Liver (tissue), 9 donors: ENCODE measurements around the gene PLEKHA7. TPM values are rescaled to one million over a fixed set of nuclear protein-coding genes. Genes with fewer than 3 reads are reported as not detected.

Source experiments
- DNase-seq: peaks from one replicate; pipeline ENCODE4 v3.0.0-alpha.2; 2017; ENCODE audit warnings: low spot score
- H3K27ac ChIP-seq, 2 donors: one replicate each; pipeline ENCODE4 v1.7.0; 2013; ENCODE audit warnings: inconsistent platforms in 2 of 2, low read length in 2 of 2, control low read depth in 1 of 2, low read depth in 1 of 2, mild to moderate bottlenecking in 1 of 2
- H3K27me3 ChIP-seq, 4 donors: one replicate each; pipeline versions ENCODE4 v1.6.1 to v1.7.0; 2013; ENCODE audit warnings: low read length in 3 of 4, inconsistent platforms in 1 of 4, mild to moderate bottlenecking in 1 of 4, moderate library complexity in 1 of 4; ENCODE audit not compliant: control insufficient read depth in 4 of 4, insufficient read depth in 4 of 4
- H3K36me3 ChIP-seq, 4 donors: one replicate each; pipeline versions ENCODE4 v1.6.1 to v1.7.0; 2013; ENCODE audit warnings: low read length in 3 of 4, mild to moderate bottlenecking in 3 of 4, low read depth in 1 of 4, moderate library complexity in 1 of 4; ENCODE audit not compliant: control insufficient read depth in 4 of 4, insufficient read depth in 3 of 4
- H3K4me1 ChIP-seq, 4 donors: one replicate each; pipeline versions ENCODE4 v1.6.1 to v1.7.0; 2013; ENCODE audit warnings: low read length in 3 of 4, mild to moderate bottlenecking in 3 of 4, moderate library complexity in 1 of 4; ENCODE audit not compliant: control insufficient read depth in 4 of 4, insufficient read depth in 4 of 4
- H3K4me3 ChIP-seq, 3 donors: one replicate each; pipeline versions ENCODE4 v1.6.1 to v1.7.0; 2013; ENCODE audit warnings: low read length in 3 of 3, control low read depth in 1 of 3, low read depth in 1 of 3, mild to moderate bottlenecking in 1 of 3
- H3K9ac ChIP-seq, 2 donors: one replicate each; pipeline ENCODE4 v1.7.0; 2013; ENCODE audit warnings: low read length in 2 of 2, mild to moderate bottlenecking in 2 of 2, moderate library complexity in 2 of 2, control low read depth in 1 of 2, low read depth in 1 of 2
- H3K9me3 ChIP-seq, 4 donors: one replicate each; pipeline versions ENCODE4 v1.6.1 to v1.7.0; 2013; ENCODE audit warnings: low read length in 3 of 4; ENCODE audit not compliant: control insufficient read depth in 4 of 4
- ATF3 ChIP-seq: IDR thresholded peaks from 2 replicates; pipeline ENCODE4 v1.6.1; 2016; ENCODE audit warnings: antibody characterized with exemption
- CTCF ChIP-seq: fragments of 150-350 bp; IDR thresholded peaks from 2 replicates; pipeline ENCODE4 v1.5.1; 2017; ENCODE audit warnings: improper control_type of control experiment, low read depth, low read length; ENCODE audit not compliant: missing input control
- EGR1 ChIP-seq, 2 donors: IDR thresholded peaks; 2 replicates each; pipeline ENCODE4 v1.6.1; 2016 to 2018; ENCODE audit warnings: antibody characterized with exemption in 2 of 2, low read depth in 2 of 2
- FOXA1 ChIP-seq: IDR thresholded peaks from 2 replicates; pipeline ENCODE4 v1.6.1; 2016; ENCODE audit warnings: antibody characterized with exemption
- FOXA2 ChIP-seq: IDR thresholded peaks from 2 replicates; pipeline ENCODE4 v1.6.1; 2016; ENCODE audit warnings: antibody characterized with exemption
- GABPA ChIP-seq, 2 donors: IDR thresholded peaks in 1 of 2; conservative IDR thresholded peaks in 1 of 2; 2 replicates each; pipeline ENCODE4 v1.6.1; 2016; ENCODE audit warnings: antibody characterized with exemption in 2 of 2, mild to moderate bottlenecking in 1 of 2, moderate library complexity in 1 of 2
- HNF4A ChIP-seq, 2 donors: conservative IDR thresholded peaks; 2 replicates each; pipeline ENCODE4 v1.6.1; 2016; ENCODE audit warnings: antibody characterized with exemption in 2 of 2, mild to moderate bottlenecking in 2 of 2
- HNF4G ChIP-seq: IDR thresholded peaks from 2 replicates; pipeline ENCODE4 v1.6.1; 2016; ENCODE audit warnings: antibody characterized with exemption
- JUND ChIP-seq, 2 donors: IDR thresholded peaks; 2 replicates each; pipeline ENCODE4 v1.6.1; 2016; ENCODE audit warnings: antibody characterized with exemption in 2 of 2
- MAX ChIP-seq: IDR thresholded peaks from 2 replicates; pipeline ENCODE4 v1.6.1; 2016; ENCODE audit warnings: antibody characterized with exemption
- NR2F2 ChIP-seq: IDR thresholded peaks from 2 replicates; pipeline ENCODE4 v1.6.1; 2016; ENCODE audit warnings: antibody characterized with exemption
- RAD21 ChIP-seq, 2 donors: IDR thresholded peaks; 2 replicates each; pipeline ENCODE4 v1.6.1; 2016; ENCODE audit warnings: antibody characterized with exemption in 2 of 2, mild to moderate bottlenecking in 2 of 2
- REST ChIP-seq: IDR thresholded peaks from 2 replicates; pipeline ENCODE4 v1.6.1; 2016; ENCODE audit warnings: antibody characterized with exemption, mild to moderate bottlenecking
- RXRA ChIP-seq, 2 donors: IDR thresholded peaks; 2 replicates each; pipeline ENCODE4 v1.6.1; 2017 to 2018; ENCODE audit warnings: antibody characterized with exemption in 2 of 2, mild to moderate bottlenecking in 1 of 2
- SP1 ChIP-seq: IDR thresholded peaks from 2 replicates; pipeline ENCODE4 v1.6.1; 2018; ENCODE audit warnings: antibody characterized with exemption, mild to moderate bottlenecking
- TAF1 ChIP-seq: conservative IDR thresholded peaks from 2 replicates; pipeline ENCODE4 v1.6.1; 2016; ENCODE audit warnings: antibody characterized with exemption, mild to moderate bottlenecking
- YY1 ChIP-seq: IDR thresholded peaks from 2 replicates; pipeline ENCODE4 v1.6.1; 2016; ENCODE audit warnings: antibody characterized with exemption, mild to moderate bottlenecking
- ZBTB33 ChIP-seq: IDR thresholded peaks from 2 replicates; pipeline ENCODE4 v1.6.1; 2016; ENCODE audit warnings: antibody characterized with exemption
- WGBS: extraction: QIAGEN DNeasy Blood & Tissue Kit; methylation state at CpG from one replicate; pipeline ENCODE4 v1.1.7; 2013; 5-methylcytosine and 5-hydroxymethylcytosine counted together
- polyA plus RNA-seq, 2 donors: library from polyadenylated mRNA; stranded (reverse) in 1 of 2; unstranded in 1 of 2; fragments of 200-250 nt in 1 of 2; fragments of >200 nt in 1 of 2; fragmentation: Nextera tagmentation in 1 of 2; extraction: Ambion mirVana in 1 of 2; gene quantifications; one replicate each; pipeline versions ENCODE4 v1.2.1 to v1.2.3, GENCODE V29; 2013 to 2015
- total RNA-seq, 2 donors: library from RNA; depleted of rRNA; stranded (reverse); fragments of >200 nt; gene quantifications; one replicate each; pipeline ENCODE4 v1.2.3, GENCODE V29; 2014
- donor health status: healthy.
- donor health status: healthy.
- donor health status: healthy.
- donor health status: healthy.
- donor health status: healthy.

The PLEKHA7 gene
- total and polyA plus RNA-seq, 4 donors = 6.1 to 28.8 (median 8.5) TPM

GRCh38 chr11:16911658-16912057 is 102.6 kb downstream of the PLEKHA7 start:
- H3K27me3 ChIP-seq = no peaks in the 10 kb centered on the region
- no peaks in the 10 kb centered on the region for H3K9me3 ChIP-seq
- H3K9ac ChIP-seq = no peak overlapping the region
- no peaks in the 10 kb centered on the region for H3K36me3 ChIP-seq
- peaks cover 0 to 3% (median 0%) of the 10 kb centered on the region in 4 donors for H3K4me1 ChIP-seq
- no peak overlapping the region for H3K4me3 ChIP-seq
- H3K27ac ChIP-seq = no peak overlapping the region
- TF ChIP-seq EGR1 (IDR thresholded peaks at IDR 0.05; ENCODE audit: low read depth in 2 of 2) (no peak), ATF3 (no peak), ZBTB33 (no peak), NR2F2 (no peak), FOXA2 (no peak), CTCF (no peak), YY1 (no peak), REST (no peak), JUND (IDR thresholded peaks at IDR 0.05) (no peak), HNF4A (conservative IDR thresholded peaks at IDR 0.05) (no peak), MAX (no peak), RAD21 (IDR thresholded peaks at IDR 0.05) (no peak), SP1 (no peak), GABPA (IDR thresholded peaks at IDR 0.05 in 1 of 2, conservative IDR thresholded peaks at IDR 0.05 in 1 of 2) (no peak), HNF4G (no peak), TAF1 (no peak), FOXA1 (no peak), RXRA (IDR thresholded peaks at IDR 0.05) (no peak)
- WGBS = 91% methylated on average over 4 of the region's 4 CpGs
- no peak for DNase-seq
